ENCODE measurements around the gene PCNX1.

Gene PCNX1

DNA sequence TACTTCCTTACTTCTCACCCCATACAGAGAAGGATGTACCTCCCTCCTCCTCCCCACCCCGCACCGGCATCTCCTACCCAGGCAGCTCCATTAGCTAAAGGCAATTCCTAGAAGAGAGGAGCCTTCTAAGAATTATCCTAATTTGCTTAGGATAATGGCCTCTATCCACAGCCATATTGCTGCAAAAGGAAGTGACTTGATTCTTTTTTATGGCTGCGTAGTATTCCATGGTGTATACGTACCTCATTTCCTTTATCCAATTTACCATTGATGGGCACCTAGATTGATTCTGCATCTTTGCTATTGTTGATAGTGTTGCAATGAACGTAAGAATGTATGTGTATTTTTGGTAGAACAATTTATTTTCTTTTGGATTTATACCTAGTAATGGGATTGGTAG, 189.7 kb downstream of the PCNX1 start:
- no peaks in the 10 kb centered on the region for H3K36me3 ChIP-seq (ENCODE audit: control insufficient read depth, insufficient read depth, low read length)
- no peak overlapping the region for H3K9ac ChIP-seq (ENCODE audit: low read length)
- H3K27ac ChIP-seq (ENCODE audit: low read depth, low read length): no peak overlapping the region
- H3K4me1 ChIP-seq (ENCODE audit: control insufficient read depth, insufficient read depth, low read length): no peaks in the 10 kb centered on the region
- H3K4me3 ChIP-seq (ENCODE audit: low read length): no peak overlapping the region
- no peaks in the 10 kb centered on the region for H3K27me3 ChIP-seq (ENCODE audit: control insufficient read depth, insufficient read depth, low read length)

DNA sequence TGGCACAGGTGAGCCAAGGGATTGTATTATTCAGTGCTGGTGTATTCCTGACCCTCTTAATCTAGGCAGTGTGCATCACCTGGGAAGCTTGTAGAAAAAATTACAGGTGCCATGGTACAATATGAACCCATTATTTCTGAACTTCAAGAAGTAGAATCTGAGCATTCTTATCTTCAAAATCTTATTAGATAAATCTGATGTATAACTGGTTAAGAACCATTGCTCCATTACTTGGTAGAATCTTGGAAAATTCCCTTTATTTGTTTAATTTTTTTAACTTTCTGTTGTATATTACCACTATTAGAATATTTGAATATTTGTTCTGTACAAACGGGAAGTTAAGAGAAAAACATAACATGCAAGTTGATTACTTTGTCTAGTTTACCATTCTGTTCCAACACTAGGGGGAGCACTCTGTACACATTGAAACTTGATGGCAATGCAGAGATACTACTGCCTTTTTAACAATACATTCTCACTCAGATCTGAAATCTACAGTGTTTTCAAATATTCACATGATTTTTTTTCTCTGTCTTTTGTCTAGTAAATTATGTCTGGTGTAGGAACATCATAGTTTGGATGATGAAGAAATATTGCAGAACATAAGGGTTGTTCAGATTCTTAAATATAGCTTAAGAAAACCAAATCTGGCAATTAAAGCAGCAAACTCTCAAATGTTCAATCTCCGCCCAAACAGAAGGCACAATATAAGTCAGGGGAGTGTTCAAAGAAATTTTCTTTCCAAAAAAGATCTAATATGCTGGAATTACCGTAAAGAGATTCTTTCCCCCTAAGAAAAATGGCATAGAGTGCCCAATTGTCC, 196.6 kb downstream of the PCNX1 start:
- no peak overlapping the region for H3K27ac ChIP-seq (ENCODE audit: low read depth, low read length)
- H3K4me3 ChIP-seq (ENCODE audit: low read length): no peak overlapping the region
- H3K27me3 ChIP-seq (ENCODE audit: control insufficient read depth, insufficient read depth, low read length): no peaks in the 10 kb centered on the region
- H3K9ac ChIP-seq (ENCODE audit: low read length): no peak overlapping the region
- H3K4me1 ChIP-seq (ENCODE audit: control insufficient read depth, insufficient read depth, low read length): no peaks in the 10 kb centered on the region
- peaks cover 5% of the 10 kb centered on the region for H3K36me3 ChIP-seq (ENCODE audit: control insufficient read depth, insufficient read depth, low read length)

DNA sequence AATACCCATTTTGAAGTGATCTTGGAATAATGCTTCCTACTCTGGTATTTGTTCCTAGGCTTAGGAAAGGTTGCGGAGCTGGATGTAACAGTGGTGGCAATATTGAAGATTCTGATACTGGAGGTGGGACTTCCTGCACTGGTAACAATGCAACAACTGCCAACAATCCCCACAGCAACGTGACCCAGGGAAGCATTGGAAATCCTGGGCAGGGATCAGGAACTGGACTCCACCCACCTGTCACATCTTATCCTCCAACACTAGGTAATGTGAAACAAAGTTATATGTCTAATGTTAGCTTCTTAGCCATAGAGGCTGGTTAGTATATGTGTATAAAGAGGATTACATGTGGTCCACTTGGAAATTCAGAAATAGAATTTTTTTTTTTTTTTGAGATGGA, 197.9 kb downstream of the PCNX1 start:
- Histone ChIP-seq H3K4me1 (ENCODE audit: control insufficient read depth, insufficient read depth, low read length) (no peaks in the 10 kb centered on the region), H3K9ac (ENCODE audit: low read length) (no peak overlapping the region), H3K27ac (ENCODE audit: low read depth, low read length) (no peak overlapping the region), H3K4me3 (ENCODE audit: low read length) (no peak overlapping the region), H3K36me3 (ENCODE audit: control insufficient read depth, insufficient read depth, low read length) (peaks cover 11% of the 10 kb centered on the region), H3K27me3 (ENCODE audit: control insufficient read depth, insufficient read depth, low read length) (no peaks in the 10 kb centered on the region)

DNA sequence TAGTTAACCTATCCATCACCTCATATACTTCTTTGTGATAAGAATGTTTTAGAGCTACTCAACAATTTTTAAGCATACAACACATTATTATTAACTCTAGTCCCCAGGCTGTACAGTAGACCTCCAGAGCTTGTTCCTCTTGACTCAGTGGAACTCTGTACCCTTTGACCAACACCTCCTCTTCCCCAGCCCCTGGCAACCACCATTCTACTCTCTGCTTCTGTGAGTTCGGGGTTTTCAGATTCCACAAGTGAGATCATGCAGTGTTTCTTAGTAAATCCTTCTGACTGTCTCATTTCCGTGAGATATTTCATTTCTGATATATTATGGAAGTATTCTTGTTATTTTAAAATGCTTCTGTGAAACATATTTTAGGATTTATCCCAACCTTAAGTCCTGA, 200.7 kb downstream of the PCNX1 start:
- Histone ChIP-seq H3K4me1 (ENCODE audit: control insufficient read depth, insufficient read depth, low read length) (no peaks in the 10 kb centered on the region), H3K9ac (ENCODE audit: low read length) (no peak overlapping the region), H3K36me3 (ENCODE audit: control insufficient read depth, insufficient read depth, low read length) (peaks cover 11% of the 10 kb centered on the region), H3K4me3 (ENCODE audit: low read length) (no peak overlapping the region), H3K27me3 (ENCODE audit: control insufficient read depth, insufficient read depth, low read length) (no peaks in the 10 kb centered on the region), H3K27ac (ENCODE audit: low read depth, low read length) (no peak overlapping the region)

DNA sequence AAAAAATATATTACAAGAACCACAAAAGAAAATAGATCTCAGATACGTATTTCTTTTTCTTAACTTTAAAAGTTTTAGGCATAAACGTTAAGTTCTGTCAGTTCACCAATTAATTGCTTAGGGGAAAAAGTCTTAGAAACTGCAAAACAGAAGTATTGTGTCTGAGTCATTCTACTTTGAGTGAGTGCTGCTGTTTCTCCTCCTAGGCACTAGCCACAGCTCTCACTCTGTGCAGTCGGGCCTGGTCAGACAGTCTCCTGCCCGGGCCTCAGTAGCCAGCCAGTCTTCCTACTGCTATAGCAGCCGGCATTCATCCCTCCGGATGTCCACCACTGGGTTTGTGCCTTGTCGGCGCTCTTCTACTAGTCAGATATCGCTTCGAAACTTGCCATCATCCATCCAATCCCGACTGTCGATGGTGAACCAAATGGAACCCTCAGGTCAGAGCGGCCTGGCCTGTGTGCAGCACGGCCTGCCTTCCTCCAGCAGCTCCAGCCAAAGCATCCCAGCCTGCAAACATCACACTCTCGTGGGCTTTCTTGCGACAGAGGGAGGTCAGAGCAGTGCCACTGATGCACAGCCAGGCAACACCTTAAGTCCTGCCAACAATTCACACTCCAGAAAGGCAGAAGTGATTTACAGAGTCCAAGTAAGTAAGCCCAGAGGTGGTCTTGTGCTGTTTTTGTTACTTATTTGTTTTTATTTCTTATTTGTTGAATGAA, 201.3 kb downstream of the PCNX1 start:
- Histone ChIP-seq H3K9ac (ENCODE audit: low read length) (no peak overlapping the region), H3K27me3 (ENCODE audit: control insufficient read depth, insufficient read depth, low read length) (no peaks in the 10 kb centered on the region), H3K4me1 (ENCODE audit: control insufficient read depth, insufficient read depth, low read length) (no peaks in the 10 kb centered on the region), H3K27ac (ENCODE audit: low read depth, low read length) (no peak overlapping the region), H3K36me3 (ENCODE audit: control insufficient read depth, insufficient read depth, low read length) (peaks cover 11% of the 10 kb centered on the region), H3K4me3 (ENCODE audit: low read length) (no peak overlapping the region)

DNA sequence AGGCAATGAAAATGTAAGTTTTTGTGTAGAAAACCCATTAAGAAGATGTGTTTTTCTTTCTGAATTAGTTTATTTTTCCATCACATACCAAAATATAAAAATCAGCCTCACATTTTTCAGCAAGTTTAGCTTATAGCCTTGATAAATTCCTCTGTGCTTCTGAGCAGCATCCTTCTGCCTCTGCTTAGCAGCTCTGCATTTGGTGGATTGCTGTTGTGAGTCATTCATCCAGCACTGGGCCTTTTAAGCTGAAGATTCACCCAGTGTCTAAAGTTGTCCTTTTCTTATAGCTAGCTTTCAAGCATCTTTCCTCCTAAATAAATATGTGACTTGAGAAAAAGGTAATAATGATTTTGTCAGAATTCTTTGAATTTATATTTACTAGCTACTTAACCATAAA, 206.1 kb downstream of the PCNX1 start:
- no peaks in the 10 kb centered on the region for H3K27me3 ChIP-seq (ENCODE audit: control insufficient read depth, insufficient read depth, low read length)
- H3K36me3 ChIP-seq (ENCODE audit: control insufficient read depth, insufficient read depth, low read length): peaks cover 8% of the 10 kb centered on the region
- H3K4me1 ChIP-seq (ENCODE audit: control insufficient read depth, insufficient read depth, low read length): peaks cover 7% of the 10 kb centered on the region

DNA sequence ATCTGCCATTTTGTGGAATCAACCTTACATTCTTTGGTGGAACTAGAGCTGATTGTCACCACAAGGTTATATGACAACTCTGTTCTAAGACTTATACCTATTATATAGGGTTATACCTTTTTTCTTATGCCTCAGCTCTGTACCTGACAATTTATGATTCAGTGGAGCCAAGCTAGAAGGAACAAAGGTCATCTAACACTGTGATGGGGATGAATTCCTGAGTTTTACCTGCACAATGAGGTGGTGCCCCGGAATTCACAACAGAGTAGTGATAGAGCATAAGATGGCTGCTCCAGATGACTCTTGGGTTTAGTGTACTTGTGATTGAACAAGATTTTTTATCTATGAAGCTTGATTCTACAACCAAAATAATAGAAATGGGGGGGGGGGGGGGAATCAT, 207.3 kb downstream of the PCNX1 start:
- H3K4me3 ChIP-seq (ENCODE audit: low read length): no peak overlapping the region
- H3K27me3 ChIP-seq (ENCODE audit: control insufficient read depth, insufficient read depth, low read length): no peaks in the 10 kb centered on the region
- H3K9ac ChIP-seq (ENCODE audit: low read length): no peak overlapping the region
- no peak overlapping the region for H3K27ac ChIP-seq (ENCODE audit: low read depth, low read length)
- H3K4me1 ChIP-seq (ENCODE audit: control insufficient read depth, insufficient read depth, low read length): peaks cover 11% of the 10 kb centered on the region
- peaks cover 2% of the 10 kb centered on the region for H3K36me3 ChIP-seq (ENCODE audit: control insufficient read depth, insufficient read depth, low read length)

More for the DNA sequence above, 206.1 kb downstream of the PCNX1 start:
- Histone ChIP-seq H3K4me3 (ENCODE audit: low read length) (no peak overlapping the region), H3K9ac (ENCODE audit: low read length) (no peak overlapping the region), H3K27ac (ENCODE audit: low read depth, low read length) (no peak overlapping the region)

DNA sequence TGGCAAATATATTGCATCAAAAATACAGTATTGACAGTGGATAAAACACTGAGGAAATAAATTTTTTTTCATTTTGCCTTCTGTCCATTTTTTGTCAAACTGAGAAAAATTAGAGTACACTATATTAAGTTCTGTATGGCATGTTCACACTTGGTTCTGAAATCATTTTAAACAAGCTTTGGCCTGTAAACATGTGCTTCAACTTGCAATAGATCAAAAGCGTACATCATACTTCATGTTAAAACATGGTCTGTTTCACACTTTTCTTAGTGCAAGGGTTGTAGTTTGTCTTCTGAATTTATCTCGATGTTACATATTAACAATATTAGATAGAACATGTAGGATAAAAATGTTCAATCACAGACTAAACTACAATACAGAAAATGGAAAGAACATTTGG, 208.0 kb downstream of the PCNX1 start:
- no peak overlapping the region for H3K27ac ChIP-seq (ENCODE audit: low read depth, low read length)
- no peak overlapping the region for H3K4me3 ChIP-seq (ENCODE audit: low read length)
- peaks cover 11% of the 10 kb centered on the region for H3K4me1 ChIP-seq (ENCODE audit: control insufficient read depth, insufficient read depth, low read length)
- H3K9ac ChIP-seq (ENCODE audit: low read length): no peak overlapping the region
- no peaks in the 10 kb centered on the region for H3K36me3 ChIP-seq (ENCODE audit: control insufficient read depth, insufficient read depth, low read length)
- H3K27me3 ChIP-seq (ENCODE audit: control insufficient read depth, insufficient read depth, low read length): no peaks in the 10 kb centered on the region

DNA sequence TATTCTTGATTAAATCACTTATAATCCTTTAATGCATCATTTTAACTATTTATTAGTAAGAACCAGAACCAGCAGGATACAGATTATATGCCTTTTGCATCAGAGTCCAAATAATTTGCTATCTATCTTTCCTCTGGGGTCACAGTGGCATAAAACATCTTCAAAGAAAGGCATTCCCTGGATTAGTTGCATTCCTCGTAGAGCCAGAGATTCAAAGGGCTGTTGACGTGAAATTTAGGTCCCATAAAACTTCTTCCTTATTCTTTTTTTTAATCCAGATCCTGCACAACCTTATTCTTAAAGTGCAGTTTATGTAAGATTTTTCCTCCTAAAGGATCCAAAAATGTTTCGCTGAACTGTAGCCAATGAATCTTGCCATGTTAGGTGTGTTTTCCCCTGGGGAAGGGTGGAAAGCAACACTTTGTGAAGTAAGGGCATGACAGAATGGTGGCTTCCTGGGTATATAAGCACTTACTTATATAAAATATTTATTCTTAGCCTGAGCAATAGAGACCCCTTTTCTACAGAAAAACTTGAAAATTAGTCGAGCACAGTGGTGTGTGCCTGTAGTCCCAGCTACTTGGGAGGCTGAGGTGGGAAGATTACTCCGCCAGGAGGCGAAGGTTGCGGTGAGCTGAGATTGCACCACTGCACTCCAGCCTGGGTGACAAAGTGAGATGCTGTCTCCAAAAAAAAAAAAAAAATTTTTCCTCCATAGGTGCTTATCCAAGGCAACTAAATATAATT, 208.7 kb downstream of the PCNX1 start:
- H3K27ac ChIP-seq (ENCODE audit: low read depth, low read length): no peak overlapping the region
- H3K36me3 ChIP-seq (ENCODE audit: control insufficient read depth, insufficient read depth, low read length): no peaks in the 10 kb centered on the region

DNA sequence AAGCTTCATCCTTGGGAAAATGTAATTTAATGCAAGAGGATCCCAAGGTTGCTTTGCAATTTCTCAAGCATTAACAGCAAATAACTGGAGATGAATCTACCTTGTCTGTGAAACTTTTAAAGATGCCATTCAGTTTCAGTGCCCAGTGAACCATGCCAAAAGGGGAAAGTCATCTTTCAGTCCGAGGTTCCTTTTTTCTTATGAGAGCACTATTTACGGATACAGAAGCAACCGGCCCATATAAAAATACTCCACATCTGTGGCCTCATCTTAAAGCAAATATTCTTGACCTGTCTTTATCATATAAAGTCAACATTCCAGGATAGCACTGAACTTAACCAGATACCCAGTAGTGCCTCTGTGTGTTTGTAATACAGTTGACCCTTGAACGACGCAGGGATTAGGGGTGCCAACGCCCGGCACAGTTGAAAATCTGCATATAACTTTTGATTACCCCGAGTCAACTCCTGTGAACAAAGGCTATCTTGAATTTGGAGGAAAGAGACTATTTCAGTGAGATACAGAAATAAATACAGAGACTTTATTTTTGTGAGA, 209.4 kb downstream of the PCNX1 start:
- H3K36me3 ChIP-seq (ENCODE audit: control insufficient read depth, insufficient read depth, low read length): no peaks in the 10 kb centered on the region
- no peaks in the 10 kb centered on the region for H3K27me3 ChIP-seq (ENCODE audit: control insufficient read depth, insufficient read depth, low read length)
- H3K4me1 ChIP-seq (ENCODE audit: control insufficient read depth, insufficient read depth, low read length): peaks cover 11% of the 10 kb centered on the region
- H3K27ac ChIP-seq (ENCODE audit: low read depth, low read length): no peak overlapping the region
- peak overlapping the region; percentile 16 for H3K4me3 ChIP-seq (ENCODE audit: low read length)
- no peak overlapping the region for H3K9ac ChIP-seq (ENCODE audit: low read length)

More for the DNA sequence above, 208.7 kb downstream of the PCNX1 start:
- Histone ChIP-seq H3K27me3 (ENCODE audit: control insufficient read depth, insufficient read depth, low read length) (no peaks in the 10 kb centered on the region), H3K4me3 (ENCODE audit: low read length) (no peak overlapping the region), H3K9ac (ENCODE audit: low read length) (no peak overlapping the region), H3K4me1 (ENCODE audit: control insufficient read depth, insufficient read depth, low read length) (peaks cover 11% of the 10 kb centered on the region)

DNA sequence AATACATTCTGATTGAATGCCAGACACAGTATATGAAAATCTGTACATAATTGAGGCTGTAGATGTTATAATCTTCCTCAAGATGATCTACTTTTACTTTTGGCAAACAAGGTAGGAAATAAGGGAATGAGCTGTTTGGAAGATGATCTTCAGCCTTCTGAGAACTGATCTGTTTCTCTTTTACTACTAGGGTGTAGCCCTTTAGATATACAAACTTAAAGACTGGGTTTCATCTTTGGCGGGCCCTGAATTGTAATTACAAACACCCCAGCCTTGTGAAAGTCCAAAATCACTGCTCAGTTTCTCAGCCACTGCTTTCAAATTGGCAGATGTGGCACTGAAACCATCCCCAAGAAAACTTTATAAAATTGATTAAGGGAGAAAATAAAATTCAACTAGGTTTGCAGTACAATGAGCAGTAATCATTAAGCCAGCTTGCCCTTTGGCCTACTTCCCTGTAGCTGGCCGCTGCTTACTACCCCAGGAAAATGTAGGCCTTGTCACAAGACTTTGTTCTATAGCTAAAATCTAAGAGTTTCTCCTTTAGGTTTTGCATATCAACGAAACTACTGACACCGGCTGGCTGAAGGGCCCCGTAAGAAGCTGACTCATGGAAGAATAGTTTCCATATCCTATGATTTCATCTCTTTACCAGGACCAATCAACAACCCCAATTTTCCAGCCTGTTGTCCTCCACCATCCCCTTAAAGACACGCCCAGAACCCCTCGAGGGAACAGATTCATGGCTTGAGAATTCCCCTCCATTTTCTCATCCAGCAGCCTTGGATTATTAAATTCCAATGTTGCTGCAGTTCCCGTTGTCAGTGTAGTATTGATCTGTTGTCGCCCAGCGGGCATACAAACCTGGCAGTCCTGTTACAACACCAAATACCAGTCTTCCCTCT, 210.8 kb downstream of the PCNX1 start:
- H3K36me3 ChIP-seq (ENCODE audit: control insufficient read depth, insufficient read depth, low read length): no peaks in the 10 kb centered on the region
- H3K4me3 ChIP-seq (ENCODE audit: low read length): no peak overlapping the region
- peak overlapping the region; percentile 46 for H3K27ac ChIP-seq (ENCODE audit: low read depth, low read length)
- H3K9ac ChIP-seq (ENCODE audit: low read length): no peak overlapping the region
- peaks cover 11% of the 10 kb centered on the region for H3K4me1 ChIP-seq (ENCODE audit: control insufficient read depth, insufficient read depth, low read length)
- no peaks in the 10 kb centered on the region for H3K27me3 ChIP-seq (ENCODE audit: control insufficient read depth, insufficient read depth, low read length)
